GM23248 (cell line): ENCODE measurements around the gene ORM1. TPM values are rescaled to one million over a fixed set of nuclear protein-coding genes. Genes with fewer than 3 reads are reported as not detected.

Source experiments
- DNase-seq: peaks from one replicate; pipeline ENCODE4 v3.0.0-alpha.2; 2015
- H2AFZ ChIP-seq: fragments of 200-600 bp; sonication (generic); 2 replicates; pipeline ENCODE4 v1.6.1; 2016; ENCODE audit warnings: antibody characterized with exemption
- H3F3A ChIP-seq: fragments of 200-600 bp; sonication (generic); 2 replicates; pipeline ENCODE4 v1.6.1; 2016; ENCODE audit warnings: mild to moderate bottlenecking, antibody characterized with exemption, mixed run types; ENCODE audit not compliant: insufficient read depth
- H3K27ac ChIP-seq: fragments of 200-600 bp; sonication (generic); 2 replicates; pipeline ENCODE4 v1.5.1; 2016; ENCODE audit warnings: mild to moderate bottlenecking
- H3K27me3 ChIP-seq: fragments of 200-600 bp; sonication (generic); replicated peaks from 2 replicates; pipeline ENCODE4 v1.6.1; 2016; ENCODE audit warnings: mild to moderate bottlenecking; ENCODE audit not compliant: insufficient read depth
- H3K36me3 ChIP-seq: fragments of 200-600 bp; sonication (generic); 2 replicates; pipeline ENCODE4 v1.6.1; 2016; ENCODE audit warnings: low read depth, mild to moderate bottlenecking
- H3K4me1 ChIP-seq: fragments of 200-600 bp; sonication (generic); 2 replicates; pipeline ENCODE4 v1.6.1; 2016; ENCODE audit warnings: mild to moderate bottlenecking; ENCODE audit not compliant: insufficient read depth
- H3K4me2 ChIP-seq: fragments of 200-600 bp; sonication (generic); one replicate; pipeline ENCODE4 v1.6.1; 2016; ENCODE audit warnings: mild to moderate bottlenecking; ENCODE audit not compliant: unreplicated experiment
- H3K4me3 ChIP-seq: fragments of 200-600 bp; sonication (generic); 2 replicates; pipeline ENCODE4 v1.5.1; 2016; ENCODE audit warnings: mild to moderate bottlenecking
- H3K79me2 ChIP-seq: fragments of 200-600 bp; sonication (generic); 2 replicates; pipeline ENCODE4 v1.6.1; 2016; ENCODE audit warnings: mild to moderate bottlenecking; ENCODE audit not compliant: insufficient read depth
- H3K9ac ChIP-seq: fragments of 200-600 bp; sonication (generic); 2 replicates; pipeline ENCODE4 v1.6.1; 2016; ENCODE audit warnings: mild to moderate bottlenecking
- H3K9me2 ChIP-seq: fragments of 200-600 bp; sonication (generic); 2 replicates; pipeline ENCODE4 v1.6.1; 2016; ENCODE audit warnings: mixed run types, mild to moderate bottlenecking, moderate library complexity; ENCODE audit not compliant: insufficient read depth
- H3K9me3 ChIP-seq: fragments of 200-600 bp; sonication (generic); one replicate; pipeline ENCODE4 v1.6.1; 2017; ENCODE audit warnings: low read depth
- H4K20me1 ChIP-seq: fragments of 200-600 bp; sonication (generic); 2 replicates; pipeline ENCODE4 v1.6.0; 2016; ENCODE audit not compliant: insufficient read depth
- EZH2 ChIP-seq: fragments of 200-600 bp; sonication (generic); IDR thresholded peaks from 2 replicates; pipeline ENCODE4 v1.6.1; 2018; ENCODE audit warnings: antibody characterized with exemption, mild to moderate bottlenecking; ENCODE audit not compliant: insufficient read depth, poor library complexity, severe bottlenecking
- EZH2phosphoT487 ChIP-seq: fragments of 200-600 bp; sonication (generic); IDR thresholded peaks from 2 replicates; pipeline ENCODE4 v1.6.1; 2018; ENCODE audit warnings: antibody characterized with exemption, moderate library complexity, mild to moderate bottlenecking, low read depth; ENCODE audit not compliant: insufficient read depth
- WGBS, 2 experiments: methylation state at CpG; one replicate each; pipeline ENCODE4 v1.1.6; 2015 to 2017; ENCODE audit warnings: low lambda C conversion rate in 2 of 2, low coverage in 1 of 2; ENCODE audit errors: missing lambda C conversion rate in 2 of 2; 5-methylcytosine and 5-hydroxymethylcytosine counted together
- in situ Hi-C: fragments of 300-500 bp; cut with MboI; formaldehyde crosslinking; loops from 2 replicates; pipeline ENCODE4 v1.15.0; 2020
- polyA plus RNA-seq: library from polyadenylated mRNA; unstranded; fragments of >200 nt; fragmentation: Nextera tagmentation; extraction: Ambion mirVana; gene quantifications from 2 replicates; pipeline ENCODE4 v1.2.1, GENCODE V29; 2016
- total RNA-seq: library from RNA; depleted of rRNA; stranded (reverse); fragments of >200 nt; shearing (Covaris generic); gene quantifications from 2 replicates; pipeline ENCODE4 v1.2.3, GENCODE V29; 2014

Gene ORM1
- total and polyA plus RNA-seq, 2 experiments from 2014 or later = not detected

GRCh38 chr9:114343471-114344187, 20.7 kb downstream of the ORM1 start:
- peaks cover 23% of the 10 kb centered on the region; the same call in 1 of the 2 replicates for H3K36me3 ChIP-seq
- H3F3A ChIP-seq = 0 out of 2 replicates have a peak, but pooled peaks cover 6% of the 10 kb centered on the region
- no peaks in the 10 kb centered on the region for H3K9me3 ChIP-seq
- no peak overlapping the region for H3K4me3 ChIP-seq
- H3K4me2 ChIP-seq = no peak overlapping the region
- no peak overlapping the region for H3K9ac ChIP-seq
- no peak overlapping the region for H2AFZ ChIP-seq
- peak; percentile 31 for DNase-seq
- H3K27me3 ChIP-seq = no peaks in the 10 kb centered on the region
- H3K79me2 ChIP-seq = no peaks in the 10 kb centered on the region
- in situ Hi-C loops = no loop called here
- H4K20me1 ChIP-seq = no peaks in the 10 kb centered on the region
- H3K27ac ChIP-seq = no peak overlapping the region
- H3K4me1 ChIP-seq = peaks cover 4% of the 10 kb centered on the region
- WGBS, 2 experiments = 82 to 92% methylated on average over 9 of the region's 9 CpGs
- no peak for TF ChIP-seq EZH2
- no peak for TF ChIP-seq EZH2phosphoT487
- H3K9me2 ChIP-seq = no peaks in the 10 kb centered on the region

GRCh38 chr9:114344188-114344566, 21.3 kb downstream of the ORM1 start:
- Histone ChIP-seq H3F3A (peaks cover 8% of the 10 kb centered on the region; the same call in 1 of the 2 replicates), H3K4me2 (no peak overlapping the region), H3K79me2 (no peaks in the 10 kb centered on the region), H3K4me1 (peaks cover 8% of the 10 kb centered on the region), H3K4me3 (no peak overlapping the region), H3K27ac (no peak overlapping the region), H3K9me2 (no peaks in the 10 kb centered on the region), H3K9me3 (no peaks in the 10 kb centered on the region), H3K9ac (no peak overlapping the region), H3K27me3 (no peaks in the 10 kb centered on the region), H2AFZ (no peak overlapping the region), H4K20me1 (no peaks in the 10 kb centered on the region), H3K36me3 (peaks cover 23% of the 10 kb centered on the region; the same call in 1 of the 2 replicates)
- WGBS, 2 experiments = 89 to 91% methylated on average over 10 to 11 of the region's 11 CpGs
- no peak for DNase-seq
- no peak for TF ChIP-seq EZH2phosphoT487
- TF ChIP-seq EZH2 = no peak
- in situ Hi-C loops = no loop called here

GRCh38 chr9:114344692-114345091, 21.8 kb downstream of the ORM1 start:
- no peak for TF ChIP-seq EZH2
- TF ChIP-seq EZH2phosphoT487 = no peak
- Histone ChIP-seq H3K79me2 (no peaks in the 10 kb centered on the region), H3F3A (peaks cover 13% of the 10 kb centered on the region), H2AFZ (no peak overlapping the region), H3K9me2 (no peaks in the 10 kb centered on the region), H3K9ac (no peak overlapping the region), H3K4me3 (no peak overlapping the region), H4K20me1 (no peaks in the 10 kb centered on the region), H3K9me3 (no peaks in the 10 kb centered on the region), H3K27ac (no peak overlapping the region), H3K27me3 (no peaks in the 10 kb centered on the region), H3K4me1 (peaks cover 13% of the 10 kb centered on the region), H3K36me3 (peaks cover 23% of the 10 kb centered on the region; the same call in 1 of the 2 replicates), H3K4me2 (no peak overlapping the region)
- no peak for DNase-seq
- WGBS, 2 experiments = 63 to 78% methylated on average over 3 of the region's 3 CpGs
- in situ Hi-C loops = no loop called here

GRCh38 chr9:114345493-114346065, 22.7 kb downstream of the ORM1 start:
- peaks cover 18% of the 10 kb centered on the region for H3F3A ChIP-seq
- H3K4me3 ChIP-seq = no peak overlapping the region
- peaks cover 23% of the 10 kb centered on the region; the same call in 1 of the 2 replicates for H3K36me3 ChIP-seq
- no peak for TF ChIP-seq EZH2
- TF ChIP-seq EZH2phosphoT487 = no peak
- no peaks in the 10 kb centered on the region for H3K27me3 ChIP-seq
- peaks cover 15% of the 10 kb centered on the region for H3K4me1 ChIP-seq
- H3K27ac ChIP-seq = no peak overlapping the region
- no peak for DNase-seq
- no peaks in the 10 kb centered on the region for H4K20me1 ChIP-seq
- no peaks in the 10 kb centered on the region for H3K79me2 ChIP-seq
- H2AFZ ChIP-seq = no peak overlapping the region
- H3K9me2 ChIP-seq = no peaks in the 10 kb centered on the region
- H3K9me3 ChIP-seq = no peaks in the 10 kb centered on the region
- in situ Hi-C loops = no loop called here
- H3K4me2 ChIP-seq = no peak overlapping the region
- WGBS, 2 experiments = 90 to 93% methylated on average over 7 of the region's 7 CpGs
- H3K9ac ChIP-seq = no peak overlapping the region
